Glomerular endothelial cell (primary cell): ENCODE results near the gene ZNF184. TPM values are rescaled to one million over a fixed set of nuclear protein-coding genes. Genes with fewer than 3 reads are reported as not detected.
"Not testable (repeated sequence)": the region's sequence is repeated elsewhere in the genome, so short reads cannot be mapped to it uniquely, and the experiment has no call there.

Source experiments
- DNase-seq: peaks from one replicate; pipeline ENCODE4 v3.0.0-alpha.2; 2011; ENCODE audit warnings: low read depth, low spot score; ENCODE audit errors: extremely low read depth
- total RNA-seq: library from RNA; depleted of rRNA; stranded (reverse); fragments of >200 nt; gene quantifications from 2 replicates; pipeline ENCODE4 v1.2.3, GENCODE V29; 2015

ZNF184 gene
- total RNA-seq, 1 donor from 2014 or later: 6.1 TPM

- no peak for DNase-seq
Observed at GRCh38 chr6:27426045-27426620, 46.8 kb downstream of the ZNF184 start.

- not testable (repeated sequence) for DNase-seq
Observed at GRCh38 chr6:27424851-27425250, 48.1 kb downstream of the ZNF184 start.

GRCh38 chr6:27422651-27423332, 50.1 kb downstream of the ZNF184 start:
- DNase-seq: no peak

- DNase-seq: no peak
Observed at GRCh38 chr6:27419363-27419762, 53.5 kb downstream of the ZNF184 start.

GRCh38 chr6:27415898-27416297, 57.0 kb downstream of the ZNF184 start:
- no peak for DNase-seq

- DNase-seq: no peak
Observed at GRCh38 chr6:27414996-27415395, 57.9 kb downstream of the ZNF184 start.

GRCh38 chr6:27414300-27414699, 58.6 kb downstream of the ZNF184 start:
- no peak for DNase-seq

GRCh38 chr6:27407153-27407814, 65.6 kb downstream of the ZNF184 start:
- DNase-seq: no peak

GRCh38 chr6:27406085-27406484, 66.8 kb downstream of the ZNF184 start:
- DNase-seq: no peak

GRCh38 chr6:27400877-27401642, 71.8 kb downstream of the ZNF184 start:
- no peak for DNase-seq

Other genes with a start within 250 kb of the ZNF184 start
- 0.05 TPM in 1 of 2 replicates, not detected in the other for gene PRSS16, start 225.4 kb downstream of the ZNF184 start, total RNA-seq
- gene POM121L2, start 160.8 kb downstream of the ZNF184 start, total RNA-seq: not detected in 2 replicates
- gene ZNF391, start 84.3 kb downstream of the ZNF184 start, total RNA-seq: 0.53 and 1.3 TPM in 2 replicates